Measurements from ENCODE around the gene AQP2.

Gene AQP2

DNA sequence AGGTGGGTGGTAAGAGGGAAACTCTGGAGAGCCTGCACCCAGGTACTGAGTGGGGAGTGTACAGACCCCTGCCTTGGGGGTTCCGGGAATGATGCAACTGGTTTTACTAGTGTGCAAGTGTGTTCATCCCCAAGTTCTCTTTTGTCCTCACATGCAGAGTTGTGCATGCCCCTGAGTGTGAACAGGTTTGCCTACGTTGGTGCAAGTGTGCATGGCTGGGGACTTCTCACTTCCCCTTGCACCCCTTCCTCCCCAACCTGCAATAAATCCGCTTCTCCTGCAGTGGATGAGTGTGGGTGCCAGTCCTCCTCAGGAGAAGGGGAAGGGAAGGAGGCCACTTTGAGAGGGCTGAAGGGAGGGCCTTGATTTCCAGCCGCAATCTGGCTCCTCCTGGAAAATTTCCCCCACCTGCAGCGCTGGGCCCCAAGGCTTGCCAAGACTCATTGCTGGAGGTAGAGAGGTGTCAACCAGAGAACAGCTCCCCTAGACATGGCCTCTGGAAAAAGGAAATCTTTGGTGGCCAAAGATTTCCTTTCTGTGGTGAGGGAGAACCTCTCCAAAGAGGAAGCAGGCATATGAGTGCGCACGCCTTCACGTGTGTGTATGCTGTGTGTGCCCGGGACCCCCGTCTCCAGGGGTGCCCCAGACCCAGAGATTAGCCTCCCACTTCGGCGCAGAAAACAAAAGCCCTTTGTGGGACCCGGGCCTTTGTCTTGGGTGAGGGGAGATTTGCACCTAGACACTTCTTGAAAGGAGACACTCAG lies 5.5 kb downstream of the AQP2 start:
- DNase-seq (ENCODE audit: low spot score) = no peak

- no peak for DNase-seq (ENCODE audit: low spot score)
These were observed 6.4 kb downstream of the AQP2 start for GRCh38 chr12:49956663-49957569.

GRCh38 chr12:49957570-49957967 lies 7.0 kb downstream of the AQP2 start:
- no peak for DNase-seq (ENCODE audit: low spot score)

GRCh38 chr12:49959685-49960473 lies 9.3 kb downstream of the AQP2 start:
- DNase-seq (ENCODE audit: low spot score) = no peak

DNA sequence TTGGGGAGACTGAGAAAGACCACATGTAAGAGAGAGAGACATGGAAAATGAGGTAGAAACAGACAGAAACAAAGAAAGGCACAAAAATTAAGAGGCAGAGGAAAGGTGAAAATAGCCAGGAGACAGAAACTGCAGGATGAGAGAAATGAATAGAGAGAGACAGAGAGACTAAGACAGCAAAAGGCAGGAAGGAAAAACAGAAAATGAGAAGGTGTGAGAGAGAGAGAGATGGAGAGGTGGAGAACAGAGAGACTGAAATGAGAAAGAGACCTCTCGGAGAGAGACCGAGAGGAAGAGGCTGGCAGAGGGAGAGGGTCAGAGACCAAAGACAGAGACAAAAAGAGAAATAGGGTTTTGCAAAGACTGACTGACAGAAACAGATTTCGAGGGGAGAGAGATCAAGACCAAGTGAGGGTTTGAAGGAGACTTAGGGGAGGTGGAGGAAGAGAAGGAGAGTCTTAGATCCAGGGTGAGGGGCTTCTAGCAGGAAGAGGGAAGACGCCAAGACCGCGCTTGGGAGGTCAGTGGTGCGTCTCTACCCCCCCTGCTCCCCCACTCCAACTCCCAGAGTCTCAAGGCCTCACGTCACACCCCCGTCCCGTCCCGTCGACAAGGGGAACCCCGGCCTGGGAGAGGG lies 10.1 kb downstream of the AQP2 start:
- DNase-seq (ENCODE audit: low spot score) = no peak

- no peak for DNase-seq (ENCODE audit: low spot score)
These were observed 10.8 kb downstream of the AQP2 start, which contains the start of gene AQP5 for GRCh38 chr12:49961111-49961922. Gene AQP5 (plus strand): TSS chr12:49961872. CDS start chr12:49962018, 146 bp downstream.

- DNase-seq (ENCODE audit: low spot score) = no peak
These were observed 11.6 kb downstream of the AQP2 start for GRCh38 chr12:49961993-49962764.

DNA sequence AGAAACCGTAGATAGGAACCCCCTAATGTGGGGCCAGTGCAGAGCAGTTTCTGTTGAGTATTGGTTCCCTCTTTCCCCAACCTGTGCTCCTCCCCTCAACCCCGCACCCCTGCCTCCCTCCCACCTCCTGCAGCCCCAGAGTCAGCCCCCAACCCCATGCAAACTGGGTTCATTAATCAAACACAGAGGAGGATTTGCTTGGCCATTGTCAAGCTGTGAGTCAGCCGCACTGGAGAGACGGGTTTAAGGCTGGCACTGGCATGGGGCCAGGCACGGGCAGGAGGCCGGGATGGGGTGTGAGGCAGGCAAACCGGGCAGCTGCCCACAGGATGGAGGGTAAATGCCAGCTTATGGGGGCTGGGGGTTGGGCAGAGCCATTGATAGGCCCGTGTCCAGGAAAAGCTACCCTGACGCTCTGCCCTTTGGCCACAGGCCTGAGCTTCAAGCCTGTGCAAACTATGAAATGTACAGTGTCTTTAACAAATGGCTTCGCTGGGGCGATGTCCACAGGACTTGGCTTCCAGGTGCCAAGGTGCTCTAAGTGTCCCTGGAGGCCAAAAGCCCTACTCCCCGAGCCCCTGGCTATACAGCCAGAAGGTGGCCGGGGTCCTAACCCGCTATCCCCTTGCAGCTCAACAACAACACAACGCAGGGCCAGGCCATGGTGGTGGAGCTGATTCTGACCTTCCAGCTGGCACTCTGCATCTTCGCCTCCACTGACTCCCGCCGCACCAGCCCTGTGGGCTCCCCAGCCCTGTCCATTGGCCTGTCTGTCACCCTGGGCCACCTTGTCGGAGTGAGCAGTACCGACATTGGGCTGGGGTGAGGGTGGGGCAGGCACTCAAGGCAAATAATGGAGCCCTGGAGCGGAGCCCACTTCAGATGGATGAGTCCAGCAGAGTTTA lies 12.6 kb downstream of the AQP2 start:
- DNase-seq (ENCODE audit: low spot score) = no peak

GRCh38 chr12:49963976-49964815 lies 13.7 kb downstream of the AQP2 start:
- no peak for DNase-seq (ENCODE audit: low spot score)

GRCh38 chr12:49964849-49965624 lies 14.5 kb downstream of the AQP2 start:
- DNase-seq (ENCODE audit: low spot score) = no peak

DNA sequence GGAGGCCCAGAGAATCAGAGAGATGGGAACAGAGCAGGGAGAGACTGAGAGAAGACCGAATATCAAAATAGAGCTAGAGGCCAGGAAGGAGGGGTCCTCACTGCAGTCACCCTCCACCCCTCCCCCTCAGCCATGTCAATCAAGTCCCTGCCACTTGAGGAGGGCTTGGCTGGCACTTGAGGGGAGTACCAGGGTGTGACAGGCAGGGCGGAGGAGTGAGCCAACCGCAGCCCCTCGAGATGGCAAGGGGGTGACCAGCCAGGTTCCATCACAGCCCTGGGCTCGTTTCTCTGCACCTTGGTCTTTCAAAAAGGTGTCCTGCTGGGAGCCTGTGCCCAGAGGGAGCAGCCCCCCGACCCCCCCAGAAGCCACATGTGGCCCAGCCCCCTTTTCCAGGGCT lies 15.3 kb downstream of the AQP2 start:
- DNase-seq (ENCODE audit: low spot score) = no peak

- DNase-seq (ENCODE audit: low spot score) = no peak
These were observed 16.0 kb downstream of the AQP2 start for GRCh38 chr12:49966511-49967041.

DNA sequence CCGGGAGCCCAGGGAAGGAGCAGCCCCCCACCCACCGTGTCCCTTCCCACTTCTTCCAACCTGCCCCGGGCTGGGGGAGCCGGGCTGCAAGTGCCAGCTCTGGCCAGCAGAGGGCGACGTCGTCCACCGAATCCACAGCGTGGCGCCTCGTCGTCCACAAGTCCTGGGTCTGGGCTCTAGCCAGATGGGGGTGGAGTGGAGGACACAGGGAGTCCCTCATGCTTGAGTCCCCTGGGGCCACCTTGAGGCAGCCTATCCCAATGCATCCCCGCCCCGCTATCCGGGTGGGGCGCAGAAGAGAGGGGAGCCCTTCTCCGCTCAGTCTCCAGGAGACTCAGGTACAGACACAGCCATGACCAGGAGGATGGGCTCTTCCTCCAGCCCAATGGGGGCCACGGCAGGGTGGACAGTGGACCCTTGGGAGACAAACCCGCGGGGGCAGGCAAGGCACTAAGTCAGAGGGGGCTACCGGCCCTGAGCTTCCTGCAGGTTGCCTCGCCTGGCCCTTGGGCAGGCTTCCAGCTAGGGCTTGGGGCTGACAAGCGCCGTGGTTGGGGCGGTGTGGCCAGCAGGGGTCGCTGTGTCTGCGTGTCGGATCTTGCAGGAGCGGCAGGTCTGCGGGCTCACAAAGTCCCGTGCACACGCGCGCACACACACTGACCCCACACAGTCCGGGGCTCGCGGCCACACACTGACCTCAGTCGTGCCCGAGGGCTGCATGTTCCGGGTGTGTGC lies 16.7 kb downstream of the AQP2 start:
- peak; percentile 79 for DNase-seq (ENCODE audit: low spot score)

- no peak for DNase-seq (ENCODE audit: low spot score)
These were observed 17.3 kb downstream of the AQP2 start for GRCh38 chr12:49967777-49968250.

- no peak for DNase-seq (ENCODE audit: low spot score)
These were observed 17.9 kb downstream of the AQP2 start for GRCh38 chr12:49968471-49968870.

DNA sequence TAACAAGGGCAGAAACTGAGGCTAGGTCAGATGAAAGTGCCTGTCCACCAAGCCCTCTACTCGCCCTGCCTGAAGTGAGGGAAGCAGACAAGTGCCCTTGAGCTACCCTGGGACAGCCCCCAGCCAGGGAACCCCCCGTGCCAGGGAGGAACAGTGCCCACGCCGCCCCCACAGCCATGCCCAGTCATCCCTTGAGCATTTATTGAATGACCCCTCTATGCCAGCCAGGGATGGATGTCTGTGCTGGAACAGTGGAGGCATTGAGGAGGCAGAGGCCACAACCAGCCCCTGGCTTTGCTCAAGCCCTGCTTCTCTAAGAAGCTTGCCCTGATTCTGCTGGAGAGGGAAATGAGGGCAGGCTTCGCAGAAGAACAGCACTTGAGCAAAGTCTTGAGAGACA lies 18.5 kb downstream of the AQP2 start:
- no peak for DNase-seq (ENCODE audit: low spot score)

All from RKO (cell line).